Endothelial cell of umbilical vein (primary cell): ENCODE data around the gene SLC2A6. TPM values are rescaled to one million over a fixed set of nuclear protein-coding genes. Genes with fewer than 3 reads are reported as not detected.

Experiments
- BruUV-seq: library from RNA; stranded (reverse); fragments of 400-500 nt; replicated peaks from 2 replicates; lab custom pipeline; 2021; lab: Mats Ljungman, UMichigan
- CTCF ChIA-PET: fragments of 300-600, 350-600 bp; sonication (Branson Sonifier 250); formaldehyde crosslinking; loops from one replicate; lab custom pipeline; 2021; ENCODE audit warnings: antibody characterized with exemption, inconsistent platforms; lab: Charles Lee
- POLR2A ChIA-PET: fragments of 300-600, 350-600 bp; sonication (Branson Sonifier 250); formaldehyde crosslinking; loops from one replicate; lab custom pipeline; 2021; ENCODE audit warnings: antibody characterized with exemption, inconsistent platforms; lab: Charles Lee
- DNase-seq: peaks from one replicate; pipeline ENCODE4 v3.0.0-alpha.2; 2011; ENCODE audit warnings: low read depth, low spot score
- FAIRE-seq: peaks from 2 replicates; lab custom pipeline; 2011; peaks lifted over from hg19 to GRCh38; lab: Jason Lieb, UNC
- H2AFZ ChIP-seq: 2 replicates; pipeline ENCODE4 v1.6.0; 2012; ENCODE audit warnings: low read depth, low read length, control low read depth, inconsistent platforms
- H3K27ac ChIP-seq: 2 replicates; pipeline ENCODE4 v1.5.1; 2011; ENCODE audit warnings: low read depth, mild to moderate bottlenecking, control low read depth, low read length, moderate library complexity; ENCODE audit not compliant: insufficient read depth
- H3K27me3 ChIP-seq, 2 experiments: 2 replicates each; pipeline versions ENCODE4 v1.6.0 to v1.6.1; 2011; ENCODE audit warnings: low read length in 2 of 2, mixed read lengths in 1 of 2; ENCODE audit not compliant: control insufficient read depth in 2 of 2, insufficient read depth in 2 of 2
- H3K36me3 ChIP-seq, 2 experiments: 2 replicates in 1 of 2; 3 replicates in 1 of 2; pipeline ENCODE4 v1.5.1; 2011; ENCODE audit warnings: low read length in 2 of 2, mild to moderate bottlenecking in 1 of 2, moderate library complexity in 1 of 2; ENCODE audit not compliant: control insufficient read depth in 2 of 2, insufficient read depth in 2 of 2; ENCODE audit errors: extremely low read depth in 1 of 2
- H3K4me1 ChIP-seq: 3 replicates; pipeline ENCODE4 v1.5.1; 2011; ENCODE audit warnings: mild to moderate bottlenecking, low read length; ENCODE audit not compliant: control insufficient read depth, insufficient read depth; ENCODE audit errors: extremely low read depth
- H3K4me2 ChIP-seq: 2 replicates; pipeline ENCODE4 v1.6.1; 2011; ENCODE audit warnings: low read length, control low read depth, mixed read lengths; ENCODE audit not compliant: insufficient read depth
- H3K4me3 ChIP-seq, 3 experiments: fragments of 200-600 bp in 1 of 3; sonication (generic), shearing (Covaris generic) in 1 of 3; replicated peaks in 1 of 3; 2 replicates each; pipeline ENCODE4 v1.5.1; 2011 to 2016; ENCODE audit warnings: control low read depth in 3 of 3, low read length in 3 of 3, mild to moderate bottlenecking in 2 of 3, inconsistent platforms in 1 of 3, low read depth in 1 of 3, moderate library complexity in 1 of 3; ENCODE audit not compliant: insufficient read depth in 1 of 3
- H3K79me2 ChIP-seq: 2 replicates; pipeline ENCODE4 v1.6.0; 2012; ENCODE audit warnings: low read length, inconsistent platforms; ENCODE audit not compliant: control insufficient read depth, insufficient read depth
- H3K9ac ChIP-seq: replicated peaks from 2 replicates; pipeline ENCODE3; 2011; ENCODE audit warnings: low read length, control low read depth; ENCODE audit not compliant: insufficient read depth; ENCODE audit errors: extremely low read depth
- H3K9me1 ChIP-seq: replicated peaks from 3 replicates; pipeline ENCODE4 v1.6.0; 2011; ENCODE audit warnings: mild to moderate bottlenecking, low read length; ENCODE audit not compliant: control insufficient read depth, insufficient read depth; ENCODE audit errors: extremely low read depth
- H3K9me3 ChIP-seq: replicated peaks from 2 replicates; pipeline ENCODE4 v1.5.1; 2012; ENCODE audit warnings: low read length, inconsistent platforms; ENCODE audit not compliant: control insufficient read depth, insufficient read depth
- H4K20me1 ChIP-seq: replicated peaks from 2 replicates; pipeline ENCODE3; 2011; ENCODE audit warnings: mild to moderate bottlenecking, low read length; ENCODE audit not compliant: control insufficient read depth, insufficient read depth; ENCODE audit errors: extremely low read depth
- EZH2 ChIP-seq: IDR thresholded peaks from 2 replicates; pipeline ENCODE4 v1.6.1; 2012; ENCODE audit warnings: borderline replicate concordance, low read depth, mild to moderate bottlenecking, moderate library complexity, low read length, inconsistent platforms; ENCODE audit not compliant: severe bottlenecking
- FOS ChIP-seq: IDR thresholded peaks from 2 replicates; pipeline ENCODE4 v1.6.1; 2011; ENCODE audit warnings: mild to moderate bottlenecking, low read length, moderate library complexity, borderline replicate concordance; ENCODE audit not compliant: insufficient read depth
- GATA2 ChIP-seq: IDR thresholded peaks from 2 replicates; pipeline ENCODE4 v1.7.0; 2011; ENCODE audit warnings: low read depth, mild to moderate bottlenecking, moderate library complexity, mixed read lengths, low read length; ENCODE audit not compliant: insufficient read length, insufficient read depth
- JUN ChIP-seq: IDR thresholded peaks from 2 replicates; pipeline ENCODE4 v1.6.1; 2011; ENCODE audit warnings: borderline replicate concordance, low read depth; ENCODE audit not compliant: insufficient read length, insufficient read depth
- POLR2A ChIP-seq: IDR thresholded peaks from 2 replicates; pipeline ENCODE4 v1.6.1; 2012; ENCODE audit warnings: low read depth, mild to moderate bottlenecking, control low read depth, low read length
- POLR2AphosphoS5 ChIP-seq: IDR thresholded peaks from 2 replicates; pipeline ENCODE4 v1.6.1; 2012; ENCODE audit warnings: low read depth, mild to moderate bottlenecking, control low read depth, low read length, moderate library complexity; ENCODE audit not compliant: insufficient read depth
- dilution Hi-C: fragments of 300-500 bp; cut with MboI; formaldehyde crosslinking; loops from one replicate; pipeline ENCODE4 v1.15.0; 2019; ENCODE audit warnings: low sequenced_read_pairs; ENCODE audit not compliant: extremely low pct_ligation_motif_present
- intact Hi-C: fragments of 100-400 bp; cut with micrococcal nuclease; formaldehyde crosslinking; loops from one replicate; pipeline ENCODE4 v1.10.0; 2022
- polyA plus RNA-seq, 4 experiments: library from polyadenylated mRNA; depleted of rRNA in 3 of 4; stranded (reverse) in 3 of 4; unstranded in 1 of 4; fragments of >200 nt; gene quantifications; 2 replicates each; pipeline versions ENCODE4 v1.2.1 to v1.2.3, GENCODE V29; 2011 to 2012; ENCODE audit warnings: missing spikeins in 1 of 4
- total RNA-seq: library from RNA; stranded (reverse); gene quantifications from 2 replicates; pipeline ENCODE4 v1.2.3, GENCODE V29; 2021
- TF ChIP-seq, protein P1 (sequence below): IDR thresholded peaks from 2 replicates; pipeline ENCODE4 v1.6.1; 2011; ENCODE audit not compliant: insufficient read depth, insufficient read length

The SLC2A6 gene
- total and polyA plus RNA-seq, 2 donors (not counting 3 experiments of a cell fraction or from before 2014, with no cell fraction given), result 35.7 to 39.6 TPM

DNA sequence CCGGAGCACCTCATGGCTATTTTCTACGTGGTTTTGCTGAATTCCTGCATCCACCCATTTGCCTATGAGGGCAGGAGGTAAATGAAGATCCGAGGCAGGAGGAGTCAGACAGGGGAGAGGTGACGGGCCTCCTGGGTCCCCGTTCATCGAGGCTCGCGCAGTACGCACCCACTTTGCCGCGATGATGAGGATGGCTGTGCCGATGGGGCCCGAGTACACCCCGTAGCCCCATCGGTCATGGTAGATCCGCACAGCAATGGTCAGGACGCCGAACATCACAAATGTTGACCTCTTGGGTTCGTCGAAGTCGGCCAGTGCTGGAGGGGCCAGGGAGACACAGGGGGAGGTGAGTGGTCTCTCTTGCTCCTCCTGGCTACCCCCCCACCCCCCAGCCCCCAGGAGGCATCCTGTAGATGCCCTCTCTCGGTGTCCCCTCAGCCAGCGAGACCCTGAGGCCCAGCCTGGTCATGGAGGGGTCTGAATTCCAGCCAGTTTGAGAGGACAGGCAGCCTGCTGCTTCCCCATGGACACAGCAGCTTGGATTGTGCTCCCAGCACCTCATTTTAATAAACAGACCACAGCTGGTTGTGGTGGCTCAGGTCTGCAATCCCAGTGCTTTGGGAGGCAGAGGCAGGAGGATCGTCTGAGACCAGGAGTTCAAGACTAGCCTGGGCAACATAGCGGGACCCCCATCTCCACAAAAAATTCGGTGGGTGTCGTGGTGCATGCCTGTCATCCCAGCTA, 40.0 kb upstream of the SLC2A6 start:
- intact Hi-C loops, result no loop called here
- CTCF ChIA-PET, result no interaction called here
- no peaks in the 10 kb centered on the region for H3K27me3 ChIP-seq

DNA sequence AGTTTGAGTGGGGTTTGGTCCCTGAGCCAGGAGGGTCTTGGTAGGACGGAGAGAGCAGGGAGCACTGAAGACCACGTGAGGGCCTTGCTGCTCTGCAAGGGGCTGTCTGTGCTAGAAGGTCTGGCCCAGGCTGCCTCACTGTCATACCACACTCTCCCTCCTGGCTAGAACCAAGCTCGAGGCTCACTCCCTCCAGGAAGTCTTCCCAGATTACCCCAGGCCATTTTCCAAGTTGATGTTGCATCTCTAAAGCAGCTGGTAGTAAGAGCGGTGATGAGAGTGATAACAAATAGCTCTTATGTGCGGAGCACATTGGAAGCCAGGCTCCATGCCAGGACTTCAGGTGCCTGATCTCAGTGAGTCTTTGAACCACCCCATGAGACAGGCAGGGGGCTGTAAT, 39.3 kb upstream of the SLC2A6 start:
- no peaks in the 10 kb centered on the region for H3K36me3 ChIP-seq
- ChIA-PET CTCF (no interaction called here), POLR2A (no interaction called here)
- no peak overlapping the region for H3K4me2 ChIP-seq
- no peak overlapping the region for H3K4me3 ChIP-seq
- no peak for DNase-seq
- H2AFZ ChIP-seq, result no peak overlapping the region
- H3K4me1 ChIP-seq, result no peaks in the 10 kb centered on the region
- H4K20me1 ChIP-seq, result no peaks in the 10 kb centered on the region
- H3K9ac ChIP-seq, result no peak overlapping the region
- no peaks in the 10 kb centered on the region for H3K9me1 ChIP-seq
- no TSS peak for BruUV-seq
- no peaks in the 10 kb centered on the region for H3K27me3 ChIP-seq
- FAIRE-seq, result no peak
- intact Hi-C loops, result no loop called here
- H3K79me2 ChIP-seq, result no peaks in the 10 kb centered on the region
- H3K27ac ChIP-seq, result no peak overlapping the region
- TF ChIP-seq JUN (no peak), POLR2AphosphoS5 (no peak)
- H3K9me3 ChIP-seq, result no peaks in the 10 kb centered on the region
- dilution Hi-C loops, result no loop called here

More for the DNA sequence above, 40.0 kb upstream of the SLC2A6 start:
- Histone ChIP-seq H3K27ac (no peak overlapping the region), H3K4me1 (no peaks in the 10 kb centered on the region), H3K9me1 (no peaks in the 10 kb centered on the region), H3K4me2 (no peak overlapping the region), H4K20me1 (no peaks in the 10 kb centered on the region), H3K9me3 (no peaks in the 10 kb centered on the region), H3K36me3 (no peaks in the 10 kb centered on the region), H3K4me3 (no peak overlapping the region), H2AFZ (no peak overlapping the region), H3K9ac (no peak overlapping the region), H3K79me2 (no peaks in the 10 kb centered on the region)
- BruUV-seq, result no TSS peak
- FAIRE-seq, result no peak
- DNase-seq, result no peak
- POLR2A ChIA-PET, result no interaction called here
- TF ChIP-seq EZH2 (no peak), FOS (no peak), GATA2 (no peak), JUN (no peak), POLR2A (no peak)
- TF ChIP-seq, protein P1, sequence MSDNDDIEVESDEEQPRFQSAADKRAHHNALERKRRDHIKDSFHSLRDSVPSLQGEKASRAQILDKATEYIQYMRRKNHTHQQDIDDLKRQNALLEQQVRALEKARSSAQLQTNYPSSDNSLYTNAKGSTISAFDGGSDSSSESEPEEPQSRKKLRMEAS, result no peak
- dilution Hi-C loops, result no loop called here
